Liver (tissue), 9 donors: Measurements from ENCODE around the gene TCERG1L. TPM values are rescaled to one million over a fixed set of nuclear protein-coding genes. Genes with fewer than 3 reads are reported as not detected.

Source experiments
- DNase-seq: peaks from one replicate; pipeline ENCODE4 v3.0.0-alpha.2; 2017; ENCODE audit warnings: low spot score
- H3K27ac ChIP-seq, 2 donors: one replicate each; pipeline ENCODE4 v1.7.0; 2013; ENCODE audit warnings: inconsistent platforms in 2 of 2, low read length in 2 of 2, control low read depth in 1 of 2, low read depth in 1 of 2, mild to moderate bottlenecking in 1 of 2
- H3K27me3 ChIP-seq, 4 donors: one replicate each; pipeline versions ENCODE4 v1.6.1 to v1.7.0; 2013; ENCODE audit warnings: low read length in 3 of 4, inconsistent platforms in 1 of 4, mild to moderate bottlenecking in 1 of 4, moderate library complexity in 1 of 4; ENCODE audit not compliant: control insufficient read depth in 4 of 4, insufficient read depth in 4 of 4
- H3K36me3 ChIP-seq, 4 donors: one replicate each; pipeline versions ENCODE4 v1.6.1 to v1.7.0; 2013; ENCODE audit warnings: low read length in 3 of 4, mild to moderate bottlenecking in 3 of 4, low read depth in 1 of 4, moderate library complexity in 1 of 4; ENCODE audit not compliant: control insufficient read depth in 4 of 4, insufficient read depth in 3 of 4
- H3K4me1 ChIP-seq, 4 donors: one replicate each; pipeline versions ENCODE4 v1.6.1 to v1.7.0; 2013; ENCODE audit warnings: low read length in 3 of 4, mild to moderate bottlenecking in 3 of 4, moderate library complexity in 1 of 4; ENCODE audit not compliant: control insufficient read depth in 4 of 4, insufficient read depth in 4 of 4
- H3K4me3 ChIP-seq, 3 donors: one replicate each; pipeline versions ENCODE4 v1.6.1 to v1.7.0; 2013; ENCODE audit warnings: low read length in 3 of 3, control low read depth in 1 of 3, low read depth in 1 of 3, mild to moderate bottlenecking in 1 of 3
- H3K9ac ChIP-seq, 2 donors: one replicate each; pipeline ENCODE4 v1.7.0; 2013; ENCODE audit warnings: low read length in 2 of 2, mild to moderate bottlenecking in 2 of 2, moderate library complexity in 2 of 2, control low read depth in 1 of 2, low read depth in 1 of 2
- H3K9me3 ChIP-seq, 4 donors: one replicate each; pipeline versions ENCODE4 v1.6.1 to v1.7.0; 2013; ENCODE audit warnings: low read length in 3 of 4; ENCODE audit not compliant: control insufficient read depth in 4 of 4
- ATF3 ChIP-seq: IDR thresholded peaks from 2 replicates; pipeline ENCODE4 v1.6.1; 2016; ENCODE audit warnings: antibody characterized with exemption
- EGR1 ChIP-seq, 2 donors: IDR thresholded peaks; 2 replicates each; pipeline ENCODE4 v1.6.1; 2016 to 2018; ENCODE audit warnings: antibody characterized with exemption in 2 of 2, low read depth in 2 of 2
- FOXA1 ChIP-seq: IDR thresholded peaks from 2 replicates; pipeline ENCODE4 v1.6.1; 2016; ENCODE audit warnings: antibody characterized with exemption
- FOXA2 ChIP-seq: IDR thresholded peaks from 2 replicates; pipeline ENCODE4 v1.6.1; 2016; ENCODE audit warnings: antibody characterized with exemption
- GABPA ChIP-seq, 2 donors: IDR thresholded peaks in 1 of 2; conservative IDR thresholded peaks in 1 of 2; 2 replicates each; pipeline ENCODE4 v1.6.1; 2016; ENCODE audit warnings: antibody characterized with exemption in 2 of 2, mild to moderate bottlenecking in 1 of 2, moderate library complexity in 1 of 2
- HNF4A ChIP-seq, 2 donors: conservative IDR thresholded peaks; 2 replicates each; pipeline ENCODE4 v1.6.1; 2016; ENCODE audit warnings: antibody characterized with exemption in 2 of 2, mild to moderate bottlenecking in 2 of 2
- HNF4G ChIP-seq: IDR thresholded peaks from 2 replicates; pipeline ENCODE4 v1.6.1; 2016; ENCODE audit warnings: antibody characterized with exemption
- JUND ChIP-seq, 2 donors: IDR thresholded peaks; 2 replicates each; pipeline ENCODE4 v1.6.1; 2016; ENCODE audit warnings: antibody characterized with exemption in 2 of 2
- MAX ChIP-seq: IDR thresholded peaks from 2 replicates; pipeline ENCODE4 v1.6.1; 2016; ENCODE audit warnings: antibody characterized with exemption
- NR2F2 ChIP-seq: IDR thresholded peaks from 2 replicates; pipeline ENCODE4 v1.6.1; 2016; ENCODE audit warnings: antibody characterized with exemption
- RAD21 ChIP-seq, 2 donors: IDR thresholded peaks; 2 replicates each; pipeline ENCODE4 v1.6.1; 2016; ENCODE audit warnings: antibody characterized with exemption in 2 of 2, mild to moderate bottlenecking in 2 of 2
- RXRA ChIP-seq, 2 donors: IDR thresholded peaks; 2 replicates each; pipeline ENCODE4 v1.6.1; 2017 to 2018; ENCODE audit warnings: antibody characterized with exemption in 2 of 2, mild to moderate bottlenecking in 1 of 2
- SP1 ChIP-seq: IDR thresholded peaks from 2 replicates; pipeline ENCODE4 v1.6.1; 2018; ENCODE audit warnings: antibody characterized with exemption, mild to moderate bottlenecking
- TAF1 ChIP-seq: conservative IDR thresholded peaks from 2 replicates; pipeline ENCODE4 v1.6.1; 2016; ENCODE audit warnings: antibody characterized with exemption, mild to moderate bottlenecking
- YY1 ChIP-seq: IDR thresholded peaks from 2 replicates; pipeline ENCODE4 v1.6.1; 2016; ENCODE audit warnings: antibody characterized with exemption, mild to moderate bottlenecking
- ZBTB33 ChIP-seq: IDR thresholded peaks from 2 replicates; pipeline ENCODE4 v1.6.1; 2016; ENCODE audit warnings: antibody characterized with exemption
- WGBS: extraction: QIAGEN DNeasy Blood & Tissue Kit; methylation state at CpG from one replicate; pipeline ENCODE4 v1.1.7; 2013; 5-methylcytosine and 5-hydroxymethylcytosine counted together
- polyA plus RNA-seq, 2 donors: library from polyadenylated mRNA; stranded (reverse) in 1 of 2; unstranded in 1 of 2; fragments of 200-250 nt in 1 of 2; fragments of >200 nt in 1 of 2; fragmentation: Nextera tagmentation in 1 of 2; extraction: Ambion mirVana in 1 of 2; gene quantifications; one replicate each; pipeline versions ENCODE4 v1.2.1 to v1.2.3, GENCODE V29; 2013 to 2015
- total RNA-seq, 2 donors: library from RNA; depleted of rRNA; stranded (reverse); fragments of >200 nt; gene quantifications; one replicate each; pipeline ENCODE4 v1.2.3, GENCODE V29; 2014
- TF ChIP-seq, protein P1 (sequence below): fragments of 150-350 bp; IDR thresholded peaks from 2 replicates; pipeline ENCODE4 v1.5.1; 2017; ENCODE audit warnings: improper control_type of control experiment, low read depth, low read length; ENCODE audit not compliant: missing input control
- TF ChIP-seq, protein P2 (sequence below): IDR thresholded peaks from 2 replicates; pipeline ENCODE4 v1.6.1; 2016; ENCODE audit warnings: antibody characterized with exemption, mild to moderate bottlenecking
- donor health status: healthy.
- donor health status: healthy.
- donor health status: healthy.
- donor health status: healthy.
- donor health status: healthy.

Gene TCERG1L
- total and polyA plus RNA-seq, 4 donors, result not detected

DNA sequence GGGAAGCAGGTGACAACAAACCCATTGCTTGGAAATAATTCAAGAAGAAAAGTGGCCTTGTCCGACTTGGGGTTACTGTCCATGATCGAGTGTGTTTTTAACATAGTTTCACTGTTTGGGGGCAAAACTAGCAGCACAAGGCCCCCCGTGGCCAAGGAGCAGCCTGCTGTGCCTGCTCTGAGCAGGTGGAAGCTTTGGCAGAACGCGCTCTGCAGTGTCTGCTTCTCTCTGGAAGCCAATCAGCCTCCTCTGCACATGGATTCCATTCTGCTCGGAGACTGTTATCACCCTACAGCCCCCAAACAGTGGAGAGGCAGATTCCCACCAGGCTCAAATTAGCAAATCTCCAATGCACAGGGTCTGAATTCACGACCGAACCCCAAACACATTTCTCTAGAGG is 7.3 kb upstream of the TCERG1L start (continued):
- TF ChIP-seq, protein P1, sequence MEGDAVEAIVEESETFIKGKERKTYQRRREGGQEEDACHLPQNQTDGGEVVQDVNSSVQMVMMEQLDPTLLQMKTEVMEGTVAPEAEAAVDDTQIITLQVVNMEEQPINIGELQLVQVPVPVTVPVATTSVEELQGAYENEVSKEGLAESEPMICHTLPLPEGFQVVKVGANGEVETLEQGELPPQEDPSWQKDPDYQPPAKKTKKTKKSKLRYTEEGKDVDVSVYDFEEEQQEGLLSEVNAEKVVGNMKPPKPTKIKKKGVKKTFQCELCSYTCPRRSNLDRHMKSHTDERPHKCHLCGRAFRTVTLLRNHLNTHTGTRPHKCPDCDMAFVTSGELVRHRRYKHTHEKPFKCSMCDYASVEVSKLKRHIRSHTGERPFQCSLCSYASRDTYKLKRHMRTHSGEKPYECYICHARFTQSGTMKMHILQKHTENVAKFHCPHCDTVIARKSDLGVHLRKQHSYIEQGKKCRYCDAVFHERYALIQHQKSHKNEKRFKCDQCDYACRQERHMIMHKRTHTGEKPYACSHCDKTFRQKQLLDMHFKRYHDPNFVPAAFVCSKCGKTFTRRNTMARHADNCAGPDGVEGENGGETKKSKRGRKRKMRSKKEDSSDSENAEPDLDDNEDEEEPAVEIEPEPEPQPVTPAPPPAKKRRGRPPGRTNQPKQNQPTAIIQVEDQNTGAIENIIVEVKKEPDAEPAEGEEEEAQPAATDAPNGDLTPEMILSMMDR, result no peak
- TF ChIP-seq TAF1, result no peak

DNA sequence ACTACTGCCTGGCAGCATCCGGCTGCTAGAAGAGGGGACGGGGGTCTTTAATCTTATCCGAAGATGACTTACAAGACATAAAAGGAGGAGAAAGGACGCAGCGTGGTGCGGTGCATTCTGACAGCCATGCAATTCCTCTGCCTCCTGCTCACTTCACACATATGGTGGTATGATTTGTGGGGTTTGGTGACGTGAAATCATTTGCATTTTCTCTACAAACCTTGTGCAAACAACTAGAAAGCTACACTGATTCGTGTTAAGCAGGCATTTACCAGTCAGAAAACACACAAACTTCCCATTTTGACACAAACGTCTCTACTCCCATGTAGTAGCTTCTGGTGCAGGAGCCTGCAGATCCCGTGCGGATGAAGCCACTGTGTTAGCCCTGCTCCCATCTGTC is 6.8 kb upstream of the TCERG1L start:
- H3K4me1 ChIP-seq, result no peaks in the 10 kb centered on the region
- no peaks in the 10 kb centered on the region for H3K9me3 ChIP-seq
- no peak overlapping the region for H3K4me3 ChIP-seq
- no peak for TF ChIP-seq FOXA2
- no peak overlapping the region for H3K27ac ChIP-seq
- 69% methylated on average over 11 of the region's 11 CpGs for WGBS
- H3K9ac ChIP-seq, result no peak overlapping the region
- H3K36me3 ChIP-seq, result no peaks in the 10 kb centered on the region
- peaks cover 0 to 10% (median 3%) of the 10 kb centered on the region in 4 donors for H3K27me3 ChIP-seq
- DNase-seq, result no peak

DNA sequence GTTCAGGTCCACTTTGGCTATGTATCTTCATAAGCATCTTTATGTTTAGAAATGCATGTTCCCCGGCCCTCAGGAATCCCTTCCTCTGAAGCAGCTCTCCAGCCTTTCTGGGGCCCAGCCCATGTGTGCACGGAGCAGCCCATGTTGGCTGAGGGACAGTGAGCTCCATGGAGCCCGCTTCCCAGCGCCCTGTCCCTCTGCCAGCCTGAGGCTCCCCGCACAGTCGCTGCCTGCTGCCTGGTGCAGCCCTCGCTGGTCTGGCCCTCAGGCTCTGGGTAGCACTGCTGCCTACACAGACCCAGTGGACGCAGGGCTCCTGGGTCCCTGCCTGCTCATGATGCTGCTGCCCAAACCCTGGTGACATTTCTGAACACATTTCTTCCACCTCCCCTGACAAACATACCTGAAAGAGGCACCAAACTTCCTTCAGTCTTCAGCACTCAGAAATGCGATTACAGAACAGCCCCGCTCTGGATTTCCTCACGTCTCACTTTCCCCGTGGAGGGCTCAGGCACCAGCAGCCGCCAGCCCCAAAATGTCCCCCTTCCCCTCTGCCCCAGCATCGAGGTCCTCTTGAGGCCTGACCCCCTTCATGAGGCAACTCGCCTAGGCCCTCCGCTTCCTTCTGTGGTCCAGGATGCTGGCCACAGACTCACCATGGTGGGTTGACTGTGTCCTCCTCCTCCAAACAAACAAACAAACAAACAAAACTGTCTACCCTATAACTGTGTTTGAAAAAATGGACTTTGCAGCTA is 5.0 kb upstream of the TCERG1L start:
- Histone ChIP-seq H3K9ac (no peak overlapping the region), H3K4me3 (no peak overlapping the region), H3K4me1 (peaks cover 0 to 11% (median 3%) of the 10 kb centered on the region in 4 donors), H3K36me3 (no peaks in the 10 kb centered on the region), H3K27ac (no peak overlapping the region), H3K9me3 (no peaks in the 10 kb centered on the region), H3K27me3 (peaks cover 0 to 15% (median 4%) of the 10 kb centered on the region in 4 donors)
- WGBS, result 78% methylated on average over 16 of the region's 16 CpGs
- no peak for DNase-seq
- TF ChIP-seq GABPA (IDR thresholded peaks at IDR 0.05 in 1 of 2, conservative IDR thresholded peaks at IDR 0.05 in 1 of 2) (no peak), TAF1 (no peak), ATF3 (no peak), HNF4A (conservative IDR thresholded peaks at IDR 0.05) (no peak), MAX (no peak), YY1 (no peak), ZBTB33 (no peak), SP1 (no peak), RAD21 (IDR thresholded peaks at IDR 0.05) (no peak), FOXA1 (no peak), HNF4G (no peak), RXRA (IDR thresholded peaks at IDR 0.05) (no peak), FOXA2 (no peak), NR2F2 (no peak), JUND (IDR thresholded peaks at IDR 0.05) (no peak), EGR1 (IDR thresholded peaks at IDR 0.05; ENCODE audit: low read depth in 2 of 2) (no peak)
- TF ChIP-seq, protein P1, result no peak
- TF ChIP-seq, protein P2, sequence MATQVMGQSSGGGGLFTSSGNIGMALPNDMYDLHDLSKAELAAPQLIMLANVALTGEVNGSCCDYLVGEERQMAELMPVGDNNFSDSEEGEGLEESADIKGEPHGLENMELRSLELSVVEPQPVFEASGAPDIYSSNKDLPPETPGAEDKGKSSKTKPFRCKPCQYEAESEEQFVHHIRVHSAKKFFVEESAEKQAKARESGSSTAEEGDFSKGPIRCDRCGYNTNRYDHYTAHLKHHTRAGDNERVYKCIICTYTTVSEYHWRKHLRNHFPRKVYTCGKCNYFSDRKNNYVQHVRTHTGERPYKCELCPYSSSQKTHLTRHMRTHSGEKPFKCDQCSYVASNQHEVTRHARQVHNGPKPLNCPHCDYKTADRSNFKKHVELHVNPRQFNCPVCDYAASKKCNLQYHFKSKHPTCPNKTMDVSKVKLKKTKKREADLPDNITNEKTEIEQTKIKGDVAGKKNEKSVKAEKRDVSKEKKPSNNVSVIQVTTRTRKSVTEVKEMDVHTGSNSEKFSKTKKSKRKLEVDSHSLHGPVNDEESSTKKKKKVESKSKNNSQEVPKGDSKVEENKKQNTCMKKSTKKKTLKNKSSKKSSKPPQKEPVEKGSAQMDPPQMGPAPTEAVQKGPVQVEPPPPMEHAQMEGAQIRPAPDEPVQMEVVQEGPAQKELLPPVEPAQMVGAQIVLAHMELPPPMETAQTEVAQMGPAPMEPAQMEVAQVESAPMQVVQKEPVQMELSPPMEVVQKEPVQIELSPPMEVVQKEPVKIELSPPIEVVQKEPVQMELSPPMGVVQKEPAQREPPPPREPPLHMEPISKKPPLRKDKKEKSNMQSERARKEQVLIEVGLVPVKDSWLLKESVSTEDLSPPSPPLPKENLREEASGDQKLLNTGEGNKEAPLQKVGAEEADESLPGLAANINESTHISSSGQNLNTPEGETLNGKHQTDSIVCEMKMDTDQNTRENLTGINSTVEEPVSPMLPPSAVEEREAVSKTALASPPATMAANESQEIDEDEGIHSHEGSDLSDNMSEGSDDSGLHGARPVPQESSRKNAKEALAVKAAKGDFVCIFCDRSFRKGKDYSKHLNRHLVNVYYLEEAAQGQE, result no peak
